CD4-positive, alpha-beta T cell treated with Interleukin-12 subunit alpha and Interleukin-12 subunit beta, for 1 hour (primary cell): ENCODE data around the gene DSC1.
A peak's percentile ranks its signal among the peaks of the same experiment; 100 is the strongest.
"Not testable (repeated sequence)": the region's sequence is repeated elsewhere in the genome, so short reads cannot be mapped to it uniquely, and the experiment has no call there.

Experiments used
- DNase-seq: peaks from one replicate; pipeline ENCODE4 v3.0.0-alpha.2; 2020

The DSC1 gene, protein sequence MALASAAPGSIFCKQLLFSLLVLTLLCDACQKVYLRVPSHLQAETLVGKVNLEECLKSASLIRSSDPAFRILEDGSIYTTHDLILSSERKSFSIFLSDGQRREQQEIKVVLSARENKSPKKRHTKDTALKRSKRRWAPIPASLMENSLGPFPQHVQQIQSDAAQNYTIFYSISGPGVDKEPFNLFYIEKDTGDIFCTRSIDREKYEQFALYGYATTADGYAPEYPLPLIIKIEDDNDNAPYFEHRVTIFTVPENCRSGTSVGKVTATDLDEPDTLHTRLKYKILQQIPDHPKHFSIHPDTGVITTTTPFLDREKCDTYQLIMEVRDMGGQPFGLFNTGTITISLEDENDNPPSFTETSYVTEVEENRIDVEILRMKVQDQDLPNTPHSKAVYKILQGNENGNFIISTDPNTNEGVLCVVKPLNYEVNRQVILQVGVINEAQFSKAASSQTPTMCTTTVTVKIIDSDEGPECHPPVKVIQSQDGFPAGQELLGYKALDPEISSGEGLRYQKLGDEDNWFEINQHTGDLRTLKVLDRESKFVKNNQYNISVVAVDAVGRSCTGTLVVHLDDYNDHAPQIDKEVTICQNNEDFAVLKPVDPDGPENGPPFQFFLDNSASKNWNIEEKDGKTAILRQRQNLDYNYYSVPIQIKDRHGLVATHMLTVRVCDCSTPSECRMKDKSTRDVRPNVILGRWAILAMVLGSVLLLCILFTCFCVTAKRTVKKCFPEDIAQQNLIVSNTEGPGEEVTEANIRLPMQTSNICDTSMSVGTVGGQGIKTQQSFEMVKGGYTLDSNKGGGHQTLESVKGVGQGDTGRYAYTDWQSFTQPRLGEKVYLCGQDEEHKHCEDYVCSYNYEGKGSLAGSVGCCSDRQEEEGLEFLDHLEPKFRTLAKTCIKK

DNA sequence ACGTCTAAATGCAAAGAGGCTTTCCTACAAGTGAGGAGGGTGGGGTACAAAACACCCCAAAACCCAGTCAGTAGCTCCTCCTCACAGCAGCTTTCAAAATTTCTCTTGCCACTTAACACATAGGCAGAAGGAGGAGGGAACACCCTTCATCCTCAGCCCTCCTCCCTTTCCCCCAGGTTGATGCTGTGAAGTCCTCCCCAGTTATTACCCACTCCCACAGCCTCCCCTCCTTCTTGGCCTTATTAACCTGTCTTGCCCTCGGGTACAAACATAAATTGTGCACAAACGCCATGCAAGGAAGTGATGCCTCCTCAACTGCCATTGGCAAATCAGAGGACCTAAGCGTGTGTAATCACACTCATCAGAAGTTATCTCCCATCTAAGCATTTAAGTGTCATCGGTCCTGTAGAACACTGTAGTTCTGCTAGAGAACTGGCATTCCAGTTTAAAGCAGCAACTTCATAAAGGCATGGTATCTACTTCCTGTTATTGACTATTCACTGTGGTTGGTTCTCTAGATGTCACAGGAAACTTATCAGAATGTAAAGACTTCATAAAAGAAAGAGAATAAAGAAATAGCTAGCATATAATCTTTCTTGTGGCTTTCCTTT is at the start of gene DSC1:
Gene DSC1 (minus strand): TSS at position 32 of the 611 bp plus-strand sequence. CDS start 262 bp downstream, outside the sequence.
- peak; percentile 1 for DNase-seq

DNA sequence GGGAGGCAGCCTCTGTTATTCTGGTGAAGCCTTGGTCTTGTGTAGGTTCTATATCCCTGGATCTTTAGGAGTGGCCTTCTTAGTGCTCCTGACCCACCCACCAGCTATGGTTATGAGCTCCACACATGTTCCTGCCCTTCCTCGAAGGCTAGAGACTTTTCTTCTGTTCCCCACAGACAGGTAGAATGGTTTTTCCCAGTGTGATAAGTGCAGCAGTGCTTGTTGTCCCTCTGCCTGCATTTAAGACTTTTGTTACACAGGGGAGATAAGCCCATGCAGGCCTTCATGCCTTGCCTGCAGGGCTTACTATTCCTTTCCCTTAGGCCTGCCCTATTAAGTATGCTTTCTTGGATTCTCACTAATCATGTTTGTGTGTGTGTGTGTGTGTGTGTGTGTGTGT is 48.4 kb upstream of the DSC1 start:
- no peak for DNase-seq

DNA sequence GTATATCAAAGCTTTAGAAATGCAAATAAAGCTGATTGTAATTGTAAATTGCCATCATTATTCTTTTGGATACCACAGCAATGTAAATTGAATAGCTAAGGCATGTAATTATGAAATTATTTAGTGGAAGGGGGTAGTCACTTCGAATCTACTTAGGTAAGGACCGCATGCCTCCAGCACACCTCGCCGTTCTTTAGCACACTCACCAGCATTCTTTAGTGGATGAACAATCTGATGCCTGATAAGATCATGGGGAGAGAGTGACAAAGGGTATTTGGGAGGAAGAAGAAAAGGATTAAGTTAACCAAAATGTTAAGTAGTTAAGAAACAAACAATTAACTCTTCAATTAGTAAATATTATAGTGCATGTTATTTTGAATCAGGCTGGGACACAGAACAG is 46.4 kb upstream of the DSC1 start:
- DNase-seq, result no peak

DNA sequence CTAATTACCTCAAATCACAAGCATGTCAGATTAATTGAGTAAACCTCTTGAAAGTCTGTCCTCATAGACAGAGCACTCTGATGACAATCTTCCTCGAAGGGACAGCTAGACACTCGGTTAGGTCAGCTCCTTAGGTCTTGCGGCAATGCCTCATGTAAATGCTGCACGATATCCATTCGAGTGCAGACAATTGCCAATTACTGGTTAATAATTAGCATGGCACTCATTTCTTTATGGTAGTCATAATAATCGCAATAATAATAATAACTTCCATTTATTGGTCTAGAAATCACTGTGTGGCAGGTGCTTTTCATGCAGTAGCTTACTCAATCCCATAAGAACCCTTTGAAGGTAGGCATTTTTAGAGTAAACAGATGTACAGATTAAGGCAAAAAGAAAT is 44.7 kb upstream of the DSC1 start:
- DNase-seq, result no peak

DNA sequence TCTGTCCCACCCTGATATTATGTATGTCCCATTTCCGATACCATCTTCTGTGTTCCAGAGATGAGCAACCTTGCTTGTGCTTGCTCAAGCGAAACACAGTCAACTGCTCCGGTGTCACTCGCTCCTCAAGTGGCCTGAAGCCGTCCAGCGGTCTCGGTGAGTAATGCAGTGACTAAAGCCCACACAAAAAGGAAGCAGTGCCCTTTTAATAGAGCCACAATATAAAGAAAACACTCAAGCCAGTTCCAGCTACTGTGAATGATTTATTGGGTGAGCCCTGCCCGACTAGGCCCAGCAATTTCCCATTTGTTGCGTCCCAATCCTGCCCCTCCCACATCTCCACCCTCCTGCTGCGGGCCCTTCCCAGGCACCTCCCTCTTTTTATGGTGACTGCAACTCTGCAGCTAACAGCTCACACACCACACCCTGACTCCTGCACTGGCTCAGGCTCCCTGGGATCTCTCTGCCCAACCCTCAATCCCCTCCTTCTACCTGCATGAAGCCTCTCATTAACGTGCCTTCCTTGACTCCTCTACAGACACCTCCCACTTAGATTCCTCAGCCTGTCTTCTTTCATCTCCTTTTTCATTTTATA is 44.2 kb upstream of the DSC1 start:
- DNase-seq, result no peak

DNA sequence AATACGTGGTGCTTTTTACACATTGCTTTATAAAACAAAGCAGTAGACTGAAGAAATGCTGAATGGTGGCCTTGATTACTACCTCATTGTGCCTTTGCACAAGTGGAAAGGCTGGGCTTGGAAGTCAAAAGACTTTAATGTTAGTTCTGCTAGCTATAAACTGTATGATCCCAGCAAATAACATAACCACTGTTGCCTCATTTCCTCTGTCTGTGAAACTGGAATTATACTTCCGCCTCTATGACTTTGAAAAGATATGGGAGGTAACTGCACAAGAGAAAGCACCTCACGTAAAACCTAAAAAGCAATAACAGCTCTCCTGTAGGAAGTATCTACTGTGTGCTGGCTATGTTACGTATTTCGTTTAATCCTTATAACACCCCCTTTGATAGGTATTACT is 43.4 kb upstream of the DSC1 start:
- DNase-seq, result no peak

DNA sequence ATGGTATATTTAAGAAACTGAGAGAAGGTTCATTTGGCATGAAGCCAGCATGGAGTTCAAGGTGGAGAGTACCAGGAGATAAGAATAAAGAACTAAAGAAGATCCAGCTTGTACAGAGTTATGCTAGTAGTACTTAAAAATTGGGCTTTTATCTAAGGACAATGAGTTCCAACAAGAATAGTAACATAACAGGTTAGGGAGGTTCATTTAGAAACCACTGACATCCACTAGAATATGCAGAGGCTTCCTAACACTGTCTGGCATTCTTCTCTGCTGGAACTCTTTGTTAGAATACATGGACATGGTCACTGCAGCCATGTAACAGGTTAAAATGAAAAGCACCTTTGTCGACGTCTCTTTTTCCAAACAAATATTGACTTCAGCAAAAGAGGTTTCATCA is 42.6 kb upstream of the DSC1 start:
- DNase-seq, result no peak

DNA sequence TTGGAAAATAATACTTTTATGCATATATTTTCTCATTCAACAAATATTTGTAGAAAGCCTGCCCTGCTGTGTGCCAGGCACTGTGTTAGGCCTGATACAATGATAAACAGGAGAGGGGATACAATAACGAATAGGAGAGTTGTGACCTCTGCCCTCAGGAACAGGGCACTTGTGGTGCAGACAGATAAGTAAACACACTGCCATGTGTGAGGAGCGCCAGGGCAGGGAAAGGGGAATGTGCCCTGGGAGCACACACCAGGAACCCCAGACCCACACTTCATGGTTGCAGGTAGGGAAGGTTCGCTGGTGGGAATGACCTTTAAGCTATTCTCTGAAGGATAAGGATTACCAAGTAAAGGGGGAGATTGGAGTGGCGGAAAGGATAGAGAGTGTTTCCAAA is 42.2 kb upstream of the DSC1 start:
- no peak for DNase-seq

DNA sequence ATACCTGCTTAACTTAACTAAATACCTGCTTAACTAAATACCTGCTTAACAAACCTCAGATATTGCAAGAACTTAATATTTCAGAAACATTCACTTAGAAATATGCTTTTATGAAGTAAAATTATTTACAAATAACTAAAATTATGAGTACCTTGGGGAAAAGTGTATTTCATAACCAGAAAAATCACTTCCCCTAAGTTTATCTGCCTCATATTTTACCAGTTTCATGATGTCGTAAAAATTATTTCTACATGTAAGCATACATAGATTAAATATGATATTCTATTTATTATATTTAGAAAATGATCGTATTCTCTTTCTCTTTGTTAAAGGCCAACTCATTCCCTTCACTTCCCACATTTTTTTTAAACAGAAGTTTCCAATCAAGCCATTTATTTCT is 41.5 kb upstream of the DSC1 start:
- DNase-seq, result no peak

DNA sequence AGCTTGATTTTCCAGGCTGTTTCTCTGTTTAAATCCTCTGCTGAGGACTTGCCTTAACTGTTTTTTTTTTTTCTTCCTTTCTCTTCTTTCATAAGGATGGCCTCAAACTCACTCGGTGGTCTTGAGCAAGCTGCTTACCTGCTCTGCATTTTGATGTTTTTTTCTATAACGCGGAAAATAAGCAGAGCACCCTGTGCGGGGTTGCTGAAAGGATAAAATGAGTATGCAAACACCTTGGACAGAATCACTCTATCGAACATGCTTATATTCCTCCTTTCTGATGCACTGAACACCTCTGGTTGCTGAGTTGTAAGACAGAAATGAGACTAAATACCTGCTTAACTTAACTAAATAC is 41.1 kb upstream of the DSC1 start:
- no peak for DNase-seq

DNA sequence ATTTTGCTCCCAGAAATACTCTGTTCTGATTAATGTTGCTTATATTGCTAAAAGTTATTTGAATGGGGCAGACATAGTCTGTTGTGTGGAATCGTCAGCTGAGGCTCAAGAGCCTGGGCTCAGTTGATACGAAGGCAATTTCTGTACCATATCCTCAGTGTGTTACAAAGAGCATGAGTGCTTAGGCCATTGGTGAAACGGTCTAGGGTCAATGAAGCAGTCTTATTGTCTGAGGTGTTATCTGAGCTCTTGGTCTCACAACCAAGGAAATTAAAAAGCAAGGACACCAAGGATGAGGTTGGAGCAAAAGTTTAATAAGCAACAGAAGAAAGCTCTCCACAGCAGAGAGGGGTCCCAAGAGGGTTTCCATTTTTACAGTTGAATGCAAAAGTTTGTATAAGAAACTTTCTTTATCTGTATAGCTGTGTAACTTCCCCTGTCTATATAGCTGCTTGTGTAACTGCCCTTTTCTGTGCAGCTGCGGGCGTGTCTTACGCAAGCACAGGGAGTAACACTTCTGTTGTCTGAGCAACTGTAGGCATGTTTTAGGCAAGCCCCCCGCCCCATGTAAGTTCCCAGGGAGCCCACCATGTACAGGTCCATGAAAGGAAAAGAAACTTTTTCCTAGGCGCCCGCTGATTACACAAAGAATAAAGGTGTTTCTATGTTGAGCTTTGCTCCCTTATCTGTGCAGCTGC is 40.6 kb upstream of the DSC1 start:
- no peak for DNase-seq

DNA sequence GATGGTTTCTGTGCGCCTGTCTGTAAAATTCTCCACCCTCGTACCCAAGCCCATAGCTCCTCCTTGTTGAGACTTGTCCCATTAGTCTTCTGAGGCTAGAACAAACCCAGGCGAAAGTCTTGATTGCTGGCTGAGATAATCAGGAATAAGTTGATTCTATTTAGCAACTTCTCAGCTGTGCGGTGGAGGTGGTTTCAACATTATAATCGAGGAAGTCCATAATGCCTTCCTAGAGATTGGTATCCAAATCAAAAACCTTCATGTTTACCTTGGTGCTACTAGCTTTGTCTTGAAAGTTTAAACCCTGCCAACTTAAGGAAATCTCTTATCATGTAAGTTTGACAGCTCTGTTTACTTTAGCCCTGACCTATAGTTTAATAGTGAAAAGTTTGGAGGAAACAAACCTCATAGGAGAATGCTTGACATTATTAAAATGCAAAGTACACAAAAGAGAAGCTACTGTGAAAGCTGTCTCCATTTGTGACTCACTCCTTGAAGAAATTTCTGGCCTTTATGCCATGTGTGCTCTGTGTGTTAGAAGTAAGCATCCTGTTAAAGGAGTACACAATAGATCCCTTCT is 36.6 kb upstream of the DSC1 start:
- DNase-seq, result no peak

DNA sequence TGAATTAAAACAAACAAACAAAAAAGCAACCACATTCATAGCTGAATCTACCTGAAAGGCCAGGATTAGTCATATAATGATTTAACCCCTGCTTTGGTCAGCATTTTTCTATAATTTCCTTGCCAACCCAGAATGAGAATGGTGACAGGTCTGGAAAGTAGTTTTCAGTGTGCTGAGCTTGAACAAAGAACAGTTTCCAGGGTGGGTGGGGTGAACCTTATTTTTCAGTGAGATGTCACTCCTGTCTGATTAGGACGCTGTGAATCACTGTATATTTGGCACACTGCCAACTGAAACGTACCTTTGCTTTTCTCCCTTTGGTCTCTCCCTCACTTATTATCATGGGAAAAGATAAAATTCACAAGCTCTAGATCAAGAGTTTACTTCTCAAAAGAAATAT is 35.0 kb upstream of the DSC1 start:
- no peak for DNase-seq

DNA sequence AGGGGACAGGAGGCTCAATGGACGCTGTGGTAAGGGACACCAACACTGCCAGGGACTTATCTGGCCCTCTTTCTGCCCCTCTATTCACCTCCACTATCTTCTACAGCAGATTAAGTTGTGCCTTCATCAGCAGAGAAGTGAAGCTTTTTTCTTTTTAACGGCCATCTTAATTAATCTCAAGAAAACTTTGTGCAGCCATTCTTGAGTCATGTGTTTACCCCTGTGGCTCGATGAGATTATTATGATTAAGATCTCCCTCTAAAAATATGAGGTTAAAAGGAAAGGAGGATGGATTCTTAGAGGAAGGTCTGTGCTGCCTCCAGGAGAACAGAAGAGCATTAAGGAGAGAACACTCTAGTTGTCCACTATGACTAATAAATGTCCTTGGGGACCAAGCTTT is 32.4 kb upstream of the DSC1 start:
- no peak for DNase-seq

DNA sequence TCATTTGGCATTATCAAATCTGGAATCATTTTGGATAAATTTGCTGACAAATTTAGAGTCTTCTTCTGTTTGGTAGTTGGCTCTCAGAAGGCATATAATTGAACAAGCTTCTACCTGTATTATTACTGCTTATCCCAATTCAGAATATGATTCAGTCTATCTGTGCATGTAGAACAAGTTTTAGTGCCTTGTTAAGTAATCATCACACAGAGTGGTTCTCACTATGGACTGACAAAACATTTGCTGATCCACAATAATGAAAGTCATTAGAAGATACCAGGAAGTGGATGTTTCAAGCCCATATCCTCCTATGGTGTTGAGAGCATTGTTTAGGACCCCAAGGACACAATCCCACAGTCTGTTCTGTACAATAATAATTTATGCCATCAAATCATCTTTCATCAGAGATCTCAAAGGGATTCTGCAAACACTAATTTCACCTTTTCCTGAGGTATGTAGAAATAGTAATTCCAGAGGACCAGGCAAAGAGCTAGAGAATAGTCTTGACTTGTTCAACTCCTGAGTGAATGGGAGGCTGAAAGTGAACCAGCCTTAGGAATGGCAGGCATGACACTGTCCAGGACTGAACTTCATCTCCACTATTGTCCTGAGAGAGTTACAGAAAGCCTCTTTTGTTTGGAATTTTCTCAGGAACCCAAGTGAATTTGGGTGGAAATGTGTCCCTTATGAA is 29.6 kb upstream of the DSC1 start:
- no peak for DNase-seq

DNA sequence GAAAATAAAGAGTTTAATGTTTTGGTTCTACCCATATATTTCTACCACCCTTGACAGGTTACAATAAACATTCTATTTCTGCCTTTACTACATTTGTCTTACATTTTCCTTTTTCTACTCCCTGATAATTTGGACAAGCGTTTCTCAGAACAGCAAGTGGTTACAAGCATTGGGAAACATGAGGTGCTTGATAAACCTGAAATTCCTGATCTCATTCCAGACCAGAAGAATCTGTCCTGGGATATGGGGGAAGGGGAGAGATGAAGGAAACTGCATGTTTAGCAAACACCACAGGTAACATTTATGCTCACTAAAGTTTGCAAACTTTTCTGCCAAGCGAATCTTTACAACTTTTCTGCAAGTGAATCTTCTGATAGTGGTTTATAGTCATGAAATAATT is 28.3 kb upstream of the DSC1 start:
- DNase-seq, result no peak

DNA sequence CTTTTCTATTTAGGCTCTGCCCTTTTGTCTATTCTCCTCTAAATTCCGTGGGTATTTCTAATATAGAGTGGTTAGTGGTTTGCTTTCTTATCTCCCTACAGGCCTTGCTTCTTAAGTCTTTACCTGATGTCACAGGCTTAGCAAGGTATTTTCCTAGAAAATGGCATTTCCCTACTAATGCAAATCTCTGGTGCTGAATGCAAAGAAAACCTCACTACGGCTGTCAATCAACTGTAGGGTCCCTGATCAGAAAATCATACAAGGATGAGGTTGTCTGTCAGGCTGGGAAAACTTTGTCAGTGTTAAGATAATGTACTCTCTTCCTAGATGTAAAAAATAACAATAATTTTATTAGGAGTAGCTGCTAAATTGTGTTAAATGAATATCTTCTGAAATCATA is 27.1 kb upstream of the DSC1 start:
- DNase-seq, result no peak

DNA sequence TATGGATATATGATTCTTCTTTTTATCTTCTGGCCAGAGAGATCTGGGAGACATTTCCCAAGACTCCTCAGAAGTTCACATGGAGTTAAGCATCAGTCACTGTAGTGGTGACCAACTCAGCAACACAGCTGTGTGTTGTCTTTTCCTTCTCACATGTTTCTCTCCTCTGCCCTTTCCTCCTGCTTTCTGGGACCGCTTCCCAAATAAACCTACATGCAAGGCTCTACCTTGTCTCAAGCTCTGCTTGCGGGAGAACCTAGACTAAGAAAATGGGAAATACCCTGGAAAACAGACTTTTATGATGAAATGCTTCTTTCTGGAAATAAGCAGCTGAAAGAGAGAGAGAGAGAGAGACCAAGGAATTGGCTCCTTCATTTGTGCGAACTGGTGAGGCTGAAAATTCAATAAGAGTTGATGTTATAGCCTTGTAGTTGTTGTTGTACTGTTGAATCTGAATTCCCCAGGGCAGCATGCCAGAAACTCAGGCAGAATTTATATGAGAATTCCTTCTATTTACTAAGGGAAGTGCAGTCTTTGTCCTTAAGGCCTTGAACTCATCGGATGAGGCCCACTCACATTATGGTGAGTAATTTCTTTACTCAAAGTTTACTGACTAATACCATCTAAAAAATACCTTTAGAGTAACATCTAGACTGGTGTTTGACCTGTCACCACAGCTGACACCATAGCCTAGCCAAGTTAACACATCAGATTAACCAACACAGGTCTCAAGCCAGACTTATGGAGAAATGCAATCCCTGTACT is 22.7 kb upstream of the DSC1 start:
- no peak for DNase-seq

DNA sequence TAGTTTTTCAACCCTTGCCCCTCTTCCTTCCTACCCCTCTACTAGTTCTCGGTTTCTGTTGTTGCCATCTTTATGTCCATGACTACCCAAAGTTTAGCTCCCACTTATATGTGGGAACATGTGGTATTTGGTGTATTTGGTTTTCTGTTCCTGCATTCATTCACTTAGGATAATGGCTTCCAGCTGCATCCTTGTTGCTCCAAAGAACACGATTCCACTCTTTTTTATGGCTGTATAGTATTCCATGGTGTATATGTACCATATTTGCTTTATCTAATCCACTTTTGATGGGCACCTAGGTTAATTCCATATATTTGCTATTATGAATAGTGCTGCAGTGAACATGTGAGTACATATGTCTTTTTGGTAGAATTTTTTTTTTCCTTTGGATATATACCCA is 20.6 kb upstream of the DSC1 start:
- no peak for DNase-seq

DNA sequence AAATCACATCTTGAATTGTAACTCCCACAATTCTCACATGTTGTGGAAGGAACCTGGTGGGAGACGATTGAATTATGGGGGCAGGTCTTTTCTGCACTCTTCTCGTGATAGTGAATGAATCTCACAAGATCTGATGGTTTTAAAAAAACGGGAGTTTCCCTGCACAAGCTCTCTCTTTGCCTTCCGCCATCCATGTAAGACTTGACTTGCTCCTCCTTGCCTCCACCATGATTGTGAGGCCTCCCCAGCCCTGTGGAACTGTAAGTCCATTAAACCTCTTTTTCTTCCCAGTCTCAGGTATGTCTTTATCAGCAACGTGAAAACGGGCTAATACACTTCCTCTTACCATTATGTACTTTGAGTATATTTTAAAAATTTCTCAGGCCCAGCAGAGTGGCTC is 14.7 kb upstream of the DSC1 start:
- not testable (repeated sequence) for DNase-seq

DNA sequence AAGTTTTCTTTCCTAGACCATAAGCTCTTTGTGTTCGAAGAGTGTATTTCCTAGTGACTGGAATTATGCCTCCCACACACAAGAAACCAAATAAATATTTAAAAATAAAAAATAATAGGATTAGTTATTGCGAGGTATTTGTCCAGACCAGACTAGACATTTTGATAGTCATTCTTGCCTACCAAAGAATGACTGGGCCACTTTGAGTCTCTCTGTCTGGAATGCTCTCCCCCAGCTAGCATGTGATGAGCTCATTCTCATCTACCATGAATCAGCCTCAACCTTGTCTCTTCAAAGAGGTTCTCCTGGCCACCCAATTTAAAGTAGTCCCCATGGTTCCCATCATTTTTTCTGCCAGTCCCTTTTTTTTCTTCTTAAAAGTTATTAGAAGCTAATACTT is 13.9 kb upstream of the DSC1 start:
- DNase-seq, result no peak
